OCI-M1 (cell line): ENCODE measurements around the gene ISLR2.
"Not testable (repeated sequence)": the region's sequence is repeated elsewhere in the genome, so short reads cannot be mapped to it uniquely, and the experiment has no call there.

ENCODE experiments used
- DNase-seq: peaks from one replicate; lab custom pipeline; 2025; lab: John Stamatoyannopoulos, UW

Gene ISLR2

GRCh38 chr15:74156678-74157411 is 26.5 kb downstream of the ISLR2 start:
- DNase-seq = no peak

GRCh38 chr15:74157868-74158827 is 27.8 kb downstream of the ISLR2 start:
- no peak for DNase-seq

- no peak for DNase-seq
Observed at GRCh38 chr15:74158855-74159650, 28.7 kb downstream of the ISLR2 start.

GRCh38 chr15:74159773-74160172 is 29.4 kb downstream of the ISLR2 start:
- no peak for DNase-seq

GRCh38 chr15:74160390-74160789 is 30.0 kb downstream of the ISLR2 start:
- not testable (repeated sequence) for DNase-seq

- DNase-seq = not testable (repeated sequence)
Observed at GRCh38 chr15:74162195-74162536, 31.8 kb downstream of the ISLR2 start.

- no peak for DNase-seq
Observed at GRCh38 chr15:74165461-74165860, 35.1 kb downstream of the ISLR2 start.

- no peak for DNase-seq
Observed at GRCh38 chr15:74167891-74168331, 37.5 kb downstream of the ISLR2 start.

- DNase-seq = no peak
Observed at GRCh38 chr15:74168711-74169126, 38.3 kb downstream of the ISLR2 start.

- no peak for DNase-seq
Observed at GRCh38 chr15:74170071-74170844, 39.9 kb downstream of the ISLR2 start.

GRCh38 chr15:74170875-74171578 is 40.6 kb downstream of the ISLR2 start:
- no peak for DNase-seq

GRCh38 chr15:74171965-74172541 is 41.7 kb downstream of the ISLR2 start:
- DNase-seq = no peak

- no peak for DNase-seq
Observed at GRCh38 chr15:74172701-74173379, 42.5 kb downstream of the ISLR2 start.

- DNase-seq = no peak
Observed at GRCh38 chr15:74173380-74174218, 43.2 kb downstream of the ISLR2 start, which contains the start of gene ISLR. Gene ISLR, plus strand, starts transcription at chr15:74173710. Its CDS starts 1,149 bp downstream, at chr15:74174859.

GRCh38 chr15:74174219-74174957 is 44.0 kb downstream of the ISLR2 start:
- no peak for DNase-seq

GRCh38 chr15:74174958-74175253 is 44.5 kb downstream of the ISLR2 start:
- DNase-seq = no peak

- DNase-seq = no peak
Observed at GRCh38 chr15:74175271-74176191, 45.1 kb downstream of the ISLR2 start.
